ENCODE measurements around the gene C20orf173.
A peak's percentile ranks its signal among the peaks of the same experiment; 100 is the strongest.
"Not testable (repeated sequence)": the region's sequence is repeated elsewhere in the genome, so short reads cannot be mapped to it uniquely, and the experiment has no call there.

Gene C20orf173

GRCh38 chr20:35544941-35545340, 15.5 kb upstream of the C20orf173 start:
- not testable (repeated sequence) for ATAC-seq

- no peak for ATAC-seq
These were observed 15.0 kb upstream of the C20orf173 start for GRCh38 chr20:35544436-35544835.

GRCh38 chr20:35542990-35543389, 13.5 kb upstream of the C20orf173 start:
- no peak for ATAC-seq

GRCh38 chr20:35541783-35542662, 12.6 kb upstream of the C20orf173 start, which contains the start of gene ERGIC3:
Gene ERGIC3 (plus strand): TSS chr20:35542078. CDS start chr20:35542098, 20 bp downstream.
- peak; percentile 97 to 98 for ATAC-seq

- no peak for ATAC-seq
These were observed 11.8 kb upstream of the C20orf173 start for GRCh38 chr20:35541118-35541782.

- ATAC-seq = peak in 1 of 2 donors; percentile 22
These were observed 10.3 kb upstream of the C20orf173 start for GRCh38 chr20:35539756-35540212.

- ATAC-seq = no peak
These were observed 2.2 kb downstream of the C20orf173 start for GRCh38 chr20:35527122-35527769.

GRCh38 chr20:35525639-35526038, 3.8 kb downstream of the C20orf173 start:
- no peak for ATAC-seq

- no peak for ATAC-seq
These were observed 6.1 kb downstream of the C20orf173 start for GRCh38 chr20:35523298-35523888.

GRCh38 chr20:35518955-35519354, 10.5 kb downstream of the C20orf173 start:
- ATAC-seq = no peak

- not testable (repeated sequence) for ATAC-seq
These were observed 11.7 kb downstream of the C20orf173 start for GRCh38 chr20:35517767-35518166.

GRCh38 chr20:35517125-35517524, 12.3 kb downstream of the C20orf173 start:
- ATAC-seq = no peak

GRCh38 chr20:35515949-35516645, 13.4 kb downstream of the C20orf173 start:
- no peak for ATAC-seq

GRCh38 chr20:35515341-35515740, 14.1 kb downstream of the C20orf173 start:
- no peak for ATAC-seq

GRCh38 chr20:35514371-35514932, 15.0 kb downstream of the C20orf173 start:
- ATAC-seq = no peak

- no peak for ATAC-seq
These were observed 17.5 kb downstream of the C20orf173 start for GRCh38 chr20:35511814-35512420.

- no peak for ATAC-seq
These were observed 18.3 kb downstream of the C20orf173 start for GRCh38 chr20:35510951-35511735.

- no peak for ATAC-seq
These were observed 20.8 kb downstream of the C20orf173 start for GRCh38 chr20:35508493-35509218.

- peak; percentile 58 to 70 for ATAC-seq
These were observed 22.4 kb downstream of the C20orf173 start for GRCh38 chr20:35506872-35507638.

All from activated CD4-positive, CD25-positive, alpha-beta regulatory T cell treated with anti-CD3 and anti-CD28 coated beads, Interleukin-2, amount 50 U/mL, for 24 hours (primary cell).